NCI-H2227 (cell line): ENCODE results near the gene CST11.
A peak's percentile ranks its signal among the peaks of the same experiment; 100 is the strongest.

Experiments
- DNase-seq: peaks from one replicate; lab custom pipeline; 2025; ENCODE audit not compliant: unreplicated experiment; lab: John Stamatoyannopoulos, UW

CST11 gene

GRCh38 chr20:23420943-23421931, 31.4 kb downstream of the CST11 start, which contains the start of gene NAPB:
Gene NAPB, minus strand, starts transcription at chr20:23421488. Its CDS starts 86 bp downstream, at chr20:23421402.
- peak; percentile 97 for DNase-seq

- DNase-seq: peak; percentile 18
These were observed 32.4 kb downstream of the CST11 start for GRCh38 chr20:23419995-23420901.

GRCh38 chr20:23419657-23419994, 33.0 kb downstream of the CST11 start:
- DNase-seq: no peak

- no peak for DNase-seq
These were observed 34.8 kb downstream of the CST11 start for GRCh38 chr20:23417861-23418260.

- no peak for DNase-seq
These were observed 36.6 kb downstream of the CST11 start for GRCh38 chr20:23415959-23416583.

GRCh38 chr20:23415555-23415954, 37.1 kb downstream of the CST11 start:
- DNase-seq: no peak

- no peak for DNase-seq
These were observed 38.0 kb downstream of the CST11 start for GRCh38 chr20:23414526-23415188.

GRCh38 chr20:23413862-23414422, 38.7 kb downstream of the CST11 start:
- no peak for DNase-seq

- no peak for DNase-seq
These were observed 40.6 kb downstream of the CST11 start for GRCh38 chr20:23412026-23412425.

- no peak for DNase-seq
These were observed 41.6 kb downstream of the CST11 start for GRCh38 chr20:23410916-23411695.

GRCh38 chr20:23409800-23410199, 42.9 kb downstream of the CST11 start:
- no peak for DNase-seq

GRCh38 chr20:23408957-23409356, 43.7 kb downstream of the CST11 start:
- no peak for DNase-seq

- no peak for DNase-seq
These were observed 44.8 kb downstream of the CST11 start for GRCh38 chr20:23407781-23408464.

- no peak for DNase-seq
These were observed 45.8 kb downstream of the CST11 start for GRCh38 chr20:23406880-23407279.

GRCh38 chr20:23404196-23404595, 48.5 kb downstream of the CST11 start:
- no peak for DNase-seq

- DNase-seq: no peak
These were observed 48.9 kb downstream of the CST11 start for GRCh38 chr20:23403751-23404150.

GRCh38 chr20:23401051-23401450, 51.6 kb downstream of the CST11 start:
- DNase-seq: no peak
